HG03442 (cell line): ENCODE results near the gene GTF2H4.

Experiments
- ATAC-seq: cut with Tn5 transposase; IDR thresholded peaks from one replicate; pipeline ENCODE4 v1.9.1; 2021; ENCODE audit warnings: mild to moderate bottlenecking, moderate library complexity; ENCODE audit not compliant: unreplicated experiment

The GTF2H4 gene

GRCh38 chr6:30882204-30882758 lies 25.7 kb upstream of the GTF2H4 start:
- no peak for ATAC-seq

- ATAC-seq: no peak
These were observed 25.0 kb upstream of the GTF2H4 start for GRCh38 chr6:30882759-30883684.

- no peak for ATAC-seq
These were observed 24.1 kb upstream of the GTF2H4 start, which contains the start of gene DDR1 for GRCh38 chr6:30883685-30884520. Gene DDR1, plus strand, starts transcription at chr6:30884519. Its CDS starts 4,211 bp downstream, at chr6:30888730.

- no peak for ATAC-seq
These were observed 23.2 kb upstream of the GTF2H4 start for GRCh38 chr6:30884521-30885480.

- no peak for ATAC-seq
These were observed 22.5 kb upstream of the GTF2H4 start for GRCh38 chr6:30885481-30885998.

- ATAC-seq: no peak
These were observed 21.8 kb upstream of the GTF2H4 start for GRCh38 chr6:30885999-30886896.

- no peak for ATAC-seq
These were observed 21.1 kb upstream of the GTF2H4 start for GRCh38 chr6:30886897-30887255.

- no peak for ATAC-seq
These were observed 19.8 kb upstream of the GTF2H4 start for GRCh38 chr6:30887901-30888815.

GRCh38 chr6:30888816-30889495 lies 19.1 kb upstream of the GTF2H4 start:
- no peak for ATAC-seq

GRCh38 chr6:30889496-30889885 lies 18.5 kb upstream of the GTF2H4 start:
- no peak for ATAC-seq

- ATAC-seq: no peak
These were observed 17.9 kb upstream of the GTF2H4 start for GRCh38 chr6:30889921-30890645.

- no peak for ATAC-seq
These were observed 17.2 kb upstream of the GTF2H4 start for GRCh38 chr6:30890646-30891449.

- ATAC-seq: no peak
These were observed 16.6 kb upstream of the GTF2H4 start for GRCh38 chr6:30891450-30891723.

GRCh38 chr6:30891816-30892538 lies 16.0 kb upstream of the GTF2H4 start:
- ATAC-seq: no peak

- no peak for ATAC-seq
These were observed 14.9 kb upstream of the GTF2H4 start for GRCh38 chr6:30893001-30893591.
